ENCODE results near the gene NUP62CL.

Gene NUP62CL

DNA sequence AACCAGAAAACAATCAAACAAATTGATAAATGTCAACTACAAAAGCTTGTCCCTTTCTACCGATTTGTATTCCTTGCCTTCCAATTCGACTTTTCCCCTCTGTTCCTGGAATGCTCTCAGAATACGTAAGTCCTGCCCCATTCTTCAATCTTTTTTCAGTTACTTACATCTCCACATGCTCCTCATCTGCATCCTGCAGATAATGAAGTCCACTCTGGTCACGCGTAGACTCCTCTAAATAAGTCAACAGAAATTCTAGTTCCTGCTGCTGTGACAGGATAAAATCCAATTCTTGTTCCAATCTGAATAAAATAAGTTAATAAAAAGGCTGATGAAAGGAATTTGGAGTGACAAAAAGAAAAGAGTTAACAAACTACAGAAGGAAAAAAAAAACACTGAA lies 53.2 kb downstream of the NUP62CL start:
- in situ Hi-C loops (cut with MboI; ENCODE audit: low sequenced_read_pairs): no loop called here

DNA sequence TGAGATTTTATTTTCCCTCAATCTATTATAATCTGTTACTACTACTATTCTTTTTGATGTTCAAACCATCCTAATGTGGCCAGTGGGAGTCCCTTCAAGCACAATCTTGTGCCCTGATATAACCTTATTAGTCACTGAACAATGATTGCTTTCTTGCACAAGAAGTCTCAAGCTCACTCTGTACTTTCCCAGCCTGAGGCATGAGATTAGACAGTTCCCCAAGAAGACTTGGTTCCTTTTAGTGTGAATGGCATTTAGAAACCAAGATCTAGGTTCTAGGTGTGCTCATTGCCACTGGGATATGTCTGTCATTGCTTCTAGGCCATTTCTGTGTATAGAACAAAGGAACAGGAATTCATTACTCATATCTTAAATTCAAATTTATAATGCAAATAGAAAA lies 59.6 kb downstream of the NUP62CL start:
- in situ Hi-C loops (cut with MboI; ENCODE audit: low sequenced_read_pairs): no loop called here

DNA sequence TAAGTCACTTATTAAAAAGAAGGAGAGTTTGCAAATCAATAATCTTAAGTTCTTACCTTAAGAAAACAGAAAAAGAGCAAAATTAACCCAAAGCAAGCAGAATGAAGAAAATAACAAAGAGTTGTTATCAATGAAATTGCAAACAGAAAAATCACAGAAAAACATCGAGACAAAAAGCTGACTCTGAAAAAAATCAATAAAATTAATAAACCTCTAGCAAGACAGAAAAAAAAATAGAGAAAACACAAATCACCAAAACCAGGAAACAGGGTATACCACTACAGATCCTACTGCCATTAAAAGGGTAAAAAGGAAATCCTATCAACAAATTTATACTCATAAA lies 70.3 kb downstream of the NUP62CL start:
- in situ Hi-C loops (cut with MboI; ENCODE audit: low sequenced_read_pairs): no loop called here

DNA sequence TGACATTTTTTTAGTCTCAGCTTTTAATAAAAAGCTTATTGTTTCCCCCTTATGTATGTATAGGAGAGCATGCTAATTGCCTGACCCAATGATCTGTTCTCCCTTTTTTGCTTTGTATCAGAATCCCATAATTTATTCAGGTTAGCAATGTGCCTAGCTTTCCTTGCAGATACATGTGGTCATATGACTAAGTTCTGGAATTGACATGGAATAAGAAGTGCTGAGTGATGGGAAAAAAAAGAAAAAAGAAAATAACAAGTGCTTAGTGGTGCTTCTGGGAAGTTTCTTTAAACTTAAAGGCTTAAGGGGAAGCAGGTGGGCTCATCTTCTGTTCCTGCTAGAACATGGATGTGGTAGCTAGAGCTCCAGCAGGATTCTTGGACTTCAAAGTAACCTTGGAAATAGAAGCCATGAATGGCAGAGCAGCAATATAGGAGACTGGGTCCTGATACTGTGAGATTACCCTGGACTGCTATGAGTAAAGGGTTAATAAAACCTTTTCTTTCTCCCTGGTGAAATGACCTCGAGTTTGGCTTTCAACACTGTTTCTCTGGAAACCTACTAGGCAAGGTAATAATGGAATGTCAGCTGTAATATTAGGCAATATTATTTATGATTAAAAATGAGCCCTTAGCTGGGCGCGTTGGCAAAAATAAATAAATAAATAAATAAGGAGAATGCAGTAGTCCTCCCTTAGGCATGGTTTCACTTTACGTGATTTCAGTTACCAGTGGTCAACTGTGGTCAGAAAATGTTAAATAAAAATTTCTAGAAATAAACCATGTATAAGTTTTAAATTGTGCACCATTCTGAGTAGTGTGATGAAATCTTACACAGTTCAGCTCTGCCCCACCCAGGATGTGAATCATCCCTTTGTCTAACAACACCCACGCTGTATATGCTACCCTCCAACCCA lies 70.9 kb downstream of the NUP62CL start:
- in situ Hi-C loops (cut with MboI; ENCODE audit: low sequenced_read_pairs): no loop called here

DNA sequence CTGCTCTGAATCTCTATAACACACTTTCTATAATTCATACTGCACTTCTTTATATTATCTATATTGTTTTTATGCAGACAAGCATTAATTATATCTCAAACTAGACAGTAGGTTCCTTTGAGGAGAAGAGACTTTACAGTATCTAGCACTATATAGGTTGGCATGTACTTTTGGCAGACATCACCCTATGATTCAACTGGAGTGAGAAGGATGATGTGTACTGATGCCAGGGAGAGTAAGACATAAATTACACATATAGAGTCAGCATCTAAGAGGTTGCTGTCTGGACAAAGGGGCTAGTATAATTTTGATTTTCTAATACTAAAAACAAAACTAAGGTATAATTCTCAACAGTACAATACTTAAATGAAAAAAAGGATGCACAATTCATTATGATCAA lies 82.5 kb downstream of the NUP62CL start:
- in situ Hi-C loops (cut with MboI; ENCODE audit: low sequenced_read_pairs): no loop called here

DNA sequence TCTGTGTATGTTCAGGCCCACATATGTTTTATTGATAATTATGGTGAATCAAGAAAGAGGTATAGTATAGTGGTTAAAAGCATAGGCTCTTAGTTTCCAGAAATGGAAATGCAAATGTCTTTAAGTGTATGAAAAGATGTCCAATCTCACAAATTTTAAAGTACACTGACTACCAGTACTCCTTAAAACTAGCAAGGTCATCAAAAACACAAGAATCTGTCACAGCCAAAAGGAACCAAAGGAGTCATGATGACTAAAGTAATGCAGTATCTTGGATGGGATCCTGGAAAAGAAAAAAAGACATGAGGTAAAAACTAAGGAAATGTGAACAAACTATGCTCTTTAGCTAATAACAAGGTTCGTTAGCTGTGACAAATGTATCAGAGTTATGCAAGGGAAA lies 87.0 kb downstream of the NUP62CL start:
- in situ Hi-C loops (cut with MboI; ENCODE audit: low sequenced_read_pairs): no loop called here

DNA sequence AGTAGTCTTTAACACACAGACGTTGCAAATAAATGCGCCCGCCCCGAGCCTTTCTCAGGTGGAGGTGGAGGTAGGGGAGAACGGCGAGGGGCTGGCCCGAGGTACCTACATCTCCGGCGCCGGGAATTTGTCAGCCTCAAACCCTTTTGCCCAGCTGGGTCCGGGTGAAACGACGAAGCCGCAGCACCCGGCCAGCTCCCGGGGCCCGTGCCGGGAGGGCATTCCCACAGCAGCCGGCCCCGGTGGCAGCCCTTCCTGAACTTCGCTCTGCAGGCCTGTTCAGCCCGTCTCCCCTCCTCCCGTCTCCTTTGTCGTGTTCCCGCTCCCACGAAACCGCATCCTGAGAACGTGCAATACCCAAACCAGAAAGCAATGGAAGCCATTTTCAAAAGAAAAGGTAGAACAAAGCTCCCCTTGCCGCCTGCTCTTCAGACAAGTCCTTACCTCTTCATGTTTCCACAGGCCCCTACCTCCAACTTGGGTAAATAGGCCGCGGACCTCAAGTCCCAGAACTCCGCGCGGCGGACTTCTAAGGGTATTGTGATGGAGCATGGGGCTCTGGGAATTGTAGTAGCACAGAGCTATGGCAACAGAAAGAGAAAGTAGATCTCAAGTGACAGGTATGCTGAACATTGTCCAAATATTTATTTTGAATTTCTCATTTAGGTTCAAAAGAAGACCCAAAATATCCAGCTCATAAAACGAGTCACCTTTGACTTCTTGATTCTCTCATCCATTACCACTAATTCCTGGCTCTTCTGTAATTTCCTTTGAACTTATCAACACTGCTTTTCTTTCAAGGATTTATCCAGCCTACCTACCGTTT lies 87.7 kb downstream of the NUP62CL start, which contains the start of gene RBM41:
RBM41 (minus strand) TSS at position 501 of the 826 bp plus-strand sequence; CDS start at position 452, 49 bp downstream.
- in situ Hi-C loops (cut with MboI; ENCODE audit: low sequenced_read_pairs): no loop called here

DNA sequence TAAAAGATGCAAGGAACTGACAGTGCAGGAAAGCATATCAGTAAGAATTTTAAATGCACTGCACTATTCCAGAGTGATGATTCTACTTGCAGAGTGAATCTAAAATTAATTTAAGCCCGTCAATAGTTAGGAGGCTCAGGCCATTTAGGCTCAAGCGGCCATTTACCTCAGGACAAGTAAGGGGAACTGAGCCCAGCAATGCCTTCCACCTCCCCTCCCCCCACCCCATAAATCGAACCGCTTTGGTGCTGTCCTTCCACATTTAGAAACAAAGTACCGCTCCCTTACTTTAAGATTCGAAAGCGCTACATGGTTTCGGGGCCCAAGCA lies 88.3 kb downstream of the NUP62CL start:
- in situ Hi-C loops (cut with MboI; ENCODE audit: low sequenced_read_pairs): no loop called here

DNA sequence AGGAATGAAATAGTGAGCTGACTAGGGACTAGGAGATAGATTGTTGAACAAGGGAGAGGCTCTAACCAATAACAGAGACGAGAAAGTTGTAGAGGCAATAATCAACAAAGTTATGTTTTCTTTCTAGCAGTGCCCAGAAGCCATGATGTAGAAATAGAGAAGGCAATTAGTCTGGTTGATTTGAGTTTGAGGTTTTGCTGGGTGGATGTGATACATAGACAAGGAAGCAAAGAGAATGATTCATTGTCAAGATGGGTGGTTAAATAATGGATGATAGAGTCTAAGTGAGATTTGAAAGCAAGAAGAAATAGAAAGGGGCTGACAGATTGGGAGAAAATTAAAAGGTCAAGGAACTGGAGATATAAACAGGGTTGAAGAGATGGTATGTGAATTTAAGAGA lies 98.8 kb downstream of the NUP62CL start:
- in situ Hi-C loops (cut with MboI; ENCODE audit: low sequenced_read_pairs): no loop called here

DNA sequence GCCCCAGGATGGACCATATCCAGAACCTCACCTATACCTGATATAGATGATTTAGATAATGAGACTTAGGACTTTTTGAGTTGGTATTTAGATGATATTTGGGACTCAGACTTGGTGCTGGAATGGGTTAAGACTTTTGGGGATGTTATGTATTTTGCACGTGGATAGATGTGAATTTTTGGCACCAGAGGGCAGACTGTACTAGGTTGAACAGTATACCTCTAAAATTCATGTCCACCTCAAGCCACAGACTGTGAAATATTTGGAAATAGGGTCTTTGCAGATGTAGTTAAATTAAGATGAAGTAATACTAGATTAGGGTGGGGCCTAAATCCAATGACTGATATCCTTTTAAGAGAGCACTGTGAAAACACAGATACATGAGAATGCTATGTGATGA lies 103.3 kb downstream of the NUP62CL start:
- in situ Hi-C loops (cut with MboI; ENCODE audit: low sequenced_read_pairs): no loop called here

DNA sequence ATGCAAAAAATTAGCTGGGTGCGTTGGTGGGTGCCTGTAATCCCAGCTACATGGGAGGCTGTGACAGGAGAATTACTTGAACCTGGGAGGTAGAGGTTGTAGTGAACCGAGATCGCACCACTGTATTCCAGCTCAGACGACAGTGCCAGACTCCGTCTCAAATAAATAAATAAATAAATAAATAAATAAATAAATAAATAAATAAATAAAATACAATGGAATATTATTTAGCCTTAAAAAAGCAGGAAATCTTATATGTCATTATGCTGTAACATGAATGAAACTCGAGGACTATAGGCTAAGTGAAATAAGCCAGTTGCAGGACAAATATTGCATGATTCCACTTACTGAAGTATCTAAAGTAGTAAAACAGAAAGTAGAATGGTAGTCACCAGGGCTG lies 130.1 kb downstream of the NUP62CL start:
- in situ Hi-C loops (cut with MboI; ENCODE audit: low sequenced_read_pairs): no loop called here
